ENCODE measurements around the gene COPZ2. TPM values are rescaled to one million over a fixed set of nuclear protein-coding genes. Genes with fewer than 3 reads are reported as not detected.

COPZ2 gene
- total and polyA plus RNA-seq, 10 donors, result 6.0 to 15.0 (median 8.8) TPM

DNA sequence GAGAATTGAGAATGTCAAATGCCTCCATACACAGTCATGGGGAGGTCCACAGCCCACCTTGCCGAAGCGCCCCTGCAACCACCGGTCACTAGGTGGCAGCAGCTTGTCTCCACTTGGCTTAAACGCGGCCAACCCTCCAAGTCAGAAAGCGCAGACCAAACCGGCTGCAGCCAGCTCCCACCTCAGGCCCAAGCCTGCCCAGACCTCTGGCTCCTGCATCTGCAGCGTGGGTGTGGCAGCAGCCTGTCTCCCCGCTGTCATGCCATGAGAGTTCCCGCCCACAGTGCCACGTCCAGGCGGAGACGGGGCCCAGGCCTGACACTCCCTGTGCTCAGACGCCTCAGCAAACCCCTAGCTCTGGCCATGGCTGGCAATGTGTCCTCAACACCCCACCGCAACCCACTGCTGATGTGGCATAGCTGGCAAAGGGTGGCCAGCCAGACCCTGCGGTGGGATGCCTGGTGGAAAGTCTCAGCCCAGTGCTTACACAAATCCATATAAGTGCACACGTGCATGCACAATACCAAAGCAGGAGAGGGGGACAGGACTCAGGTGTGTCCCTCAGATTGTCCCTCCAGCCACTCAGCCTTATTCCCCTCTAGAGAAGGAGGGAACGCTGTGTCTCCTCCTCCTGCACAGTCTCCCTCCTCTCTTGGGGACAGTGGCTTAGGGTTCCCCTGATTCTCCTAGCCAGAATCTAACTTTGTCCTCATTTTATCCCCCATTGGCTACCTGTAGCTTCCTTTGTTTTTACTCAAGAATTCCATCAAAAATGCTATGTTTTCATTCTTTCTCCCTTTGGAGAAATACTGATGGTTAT, 10.9 kb downstream of the COPZ2 start:
- TF ChIP-seq POLR2AphosphoS5 (IDR thresholded peaks at IDR 0.05), result peak; percentile 42 to 63 (median 60)
- TF ChIP-seq, protein P1, sequence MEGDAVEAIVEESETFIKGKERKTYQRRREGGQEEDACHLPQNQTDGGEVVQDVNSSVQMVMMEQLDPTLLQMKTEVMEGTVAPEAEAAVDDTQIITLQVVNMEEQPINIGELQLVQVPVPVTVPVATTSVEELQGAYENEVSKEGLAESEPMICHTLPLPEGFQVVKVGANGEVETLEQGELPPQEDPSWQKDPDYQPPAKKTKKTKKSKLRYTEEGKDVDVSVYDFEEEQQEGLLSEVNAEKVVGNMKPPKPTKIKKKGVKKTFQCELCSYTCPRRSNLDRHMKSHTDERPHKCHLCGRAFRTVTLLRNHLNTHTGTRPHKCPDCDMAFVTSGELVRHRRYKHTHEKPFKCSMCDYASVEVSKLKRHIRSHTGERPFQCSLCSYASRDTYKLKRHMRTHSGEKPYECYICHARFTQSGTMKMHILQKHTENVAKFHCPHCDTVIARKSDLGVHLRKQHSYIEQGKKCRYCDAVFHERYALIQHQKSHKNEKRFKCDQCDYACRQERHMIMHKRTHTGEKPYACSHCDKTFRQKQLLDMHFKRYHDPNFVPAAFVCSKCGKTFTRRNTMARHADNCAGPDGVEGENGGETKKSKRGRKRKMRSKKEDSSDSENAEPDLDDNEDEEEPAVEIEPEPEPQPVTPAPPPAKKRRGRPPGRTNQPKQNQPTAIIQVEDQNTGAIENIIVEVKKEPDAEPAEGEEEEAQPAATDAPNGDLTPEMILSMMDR (IDR thresholded peaks at IDR 0.05 in 8 of 11, conservative IDR thresholded peaks at IDR 0.05 in 3 of 11), result peak; percentile 54 to 90 (median 81)
- TF ChIP-seq POLR2A (IDR thresholded peaks at IDR 0.05), result no peak
- WGBS, 5 donors, result 23 to 37% (median 31%) methylated on average over 16 to 18 of the region's 18 CpGs
- Histone ChIP-seq H3K4me1 (peaks cover 26 to 53% (median 44%) of the 10 kb centered on the region in 6 donors), H3K27ac (no peak overlapping the region), H3K36me3 (no peaks in the 10 kb centered on the region), H3K9me3 (no peaks in the 10 kb centered on the region), H3K4me3 (peak overlapping the region in 1 of 8 donors; percentile 7), H3K27me3 (replicated peaks in 1 of 7) (peaks cover 0 to 33% (median 5%) of the 10 kb centered on the region in 7 donors)
- intact Hi-C loops (cut with DNase I; ENCODE audit: low total_unique reads), result loop anchor here (2.0 kb wide), 1 partner anchor 48 kb away; no protein-coding TSS in a partner anchor
- DNase-seq, result peak; percentile 93

DNA sequence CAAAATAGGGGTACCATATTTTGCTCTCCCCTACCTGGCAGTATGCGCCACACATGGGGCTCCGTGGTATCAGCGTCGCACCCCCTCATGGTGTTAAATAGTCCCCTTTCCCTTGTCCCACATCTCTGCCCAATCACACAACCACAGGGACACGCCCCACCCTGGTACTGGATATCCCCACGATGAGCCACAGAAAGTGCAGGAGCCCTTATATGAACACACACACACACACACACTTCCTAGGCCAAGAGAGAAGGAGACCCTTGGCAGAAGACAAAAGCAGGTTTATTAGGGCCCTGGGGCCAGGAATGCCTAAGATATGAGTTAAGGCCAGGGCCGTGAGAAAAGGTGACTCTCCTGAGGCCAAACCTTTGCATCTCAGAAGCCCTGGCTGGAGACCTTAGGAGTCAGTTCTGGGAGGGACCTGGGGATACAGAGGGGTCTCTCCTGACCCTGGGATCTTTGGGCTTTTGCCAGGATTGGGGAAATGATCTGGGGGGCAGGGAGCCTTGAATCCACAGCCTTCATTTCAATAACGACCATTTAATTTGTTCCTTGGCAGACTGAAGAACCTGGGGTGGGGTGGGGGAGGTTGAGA, 11.6 kb downstream of the COPZ2 start:
- peaks cover 0 to 37% (median 5%) of the 10 kb centered on the region in 7 donors for H3K27me3 ChIP-seq (replicated peaks in 1 of 7)
- H3K9me3 ChIP-seq, result no peaks in the 10 kb centered on the region
- peak overlapping the region in 2 of 8 donors; percentile 35 to 82 for H3K27ac ChIP-seq
- intact Hi-C loops (cut with DNase I; ENCODE audit: low total_unique reads), result loop anchor here (2.0 kb wide), 2 partner anchors 49 to 105 kb away; no protein-coding TSS in a partner anchor
- no peaks in the 10 kb centered on the region for H3K36me3 ChIP-seq
- TF ChIP-seq POLR2AphosphoS5 (IDR thresholded peaks at IDR 0.05), result no peak
- WGBS, 5 donors, result 38 to 52% (median 40%) methylated on average over 8 of the region's 8 CpGs
- H3K4me3 ChIP-seq, result peak overlapping the region in 4 of 8 donors; percentile 38 to 70 (median 54)
- no peak for DNase-seq
- peaks cover 26 to 60% (median 44%) of the 10 kb centered on the region in 6 donors for H3K4me1 ChIP-seq

DNA sequence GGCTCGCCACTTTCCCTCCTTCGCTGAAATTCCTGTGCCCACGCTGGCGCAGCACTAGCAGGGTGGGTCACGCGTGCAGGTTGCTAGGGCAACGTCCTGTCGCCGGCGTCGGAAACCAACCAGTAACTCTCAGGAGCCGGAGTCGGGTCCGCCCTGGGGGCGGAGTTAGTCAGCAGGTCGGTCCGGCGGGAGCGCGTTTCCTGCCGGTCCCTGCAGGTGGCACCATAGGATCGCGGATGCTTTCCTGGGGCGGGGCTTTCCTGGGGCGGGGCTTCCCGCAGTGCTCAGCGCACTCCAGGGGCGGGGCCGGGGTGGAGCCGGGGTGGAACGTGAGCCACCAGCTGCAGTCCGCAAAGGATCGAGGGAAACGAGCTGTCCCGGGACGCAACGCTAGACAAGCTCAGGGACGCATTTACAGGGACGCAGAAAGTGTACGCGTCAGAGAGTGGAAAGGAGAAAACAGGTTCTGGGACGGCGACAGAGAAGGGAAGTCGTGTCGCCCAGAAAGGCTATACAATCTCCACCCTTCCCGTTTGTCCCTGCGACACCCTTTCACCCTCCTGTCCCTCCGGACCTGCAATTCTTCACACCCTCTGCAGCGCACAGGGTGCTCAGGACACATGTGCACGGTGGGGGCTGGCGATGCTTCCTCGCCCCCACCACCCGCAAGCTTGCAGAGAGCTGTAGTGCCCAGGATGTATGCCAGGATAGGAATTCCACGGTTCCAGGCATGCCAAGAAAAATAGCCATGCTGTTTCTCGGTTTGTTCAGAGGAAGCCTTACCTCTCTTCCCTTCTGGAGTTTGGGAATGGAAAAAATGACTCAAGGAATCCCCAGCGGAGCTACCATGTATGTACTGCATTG, 12.3 kb downstream of the COPZ2 start:
- WGBS, 5 donors, result 1 to 2% (median 1%) methylated on average over 50 to 56 of the region's 56 CpGs
- Histone ChIP-seq H3K27me3 (replicated peaks in 1 of 7) (peaks cover 0 to 45% (median 5%) of the 10 kb centered on the region in 7 donors), H3K4me1 (peaks cover 26 to 62% (median 44%) of the 10 kb centered on the region in 6 donors), H3K27ac (peak overlapping the region in 5 of 8 donors; percentile 35 to 82 (median 71)), H3K9me3 (no peaks in the 10 kb centered on the region), H3K4me3 (peak overlapping the region; percentile 33 to 70 (median 50)), H3K36me3 (no peaks in the 10 kb centered on the region)
- TF ChIP-seq POLR2AphosphoS5 (IDR thresholded peaks at IDR 0.05) (peak; percentile 52 to 77 (median 73)), POLR2A (IDR thresholded peaks at IDR 0.05) (no peak)
- TF ChIP-seq, protein P1 (IDR thresholded peaks at IDR 0.05 in 8 of 11, conservative IDR thresholded peaks at IDR 0.05 in 3 of 11), result peak; percentile 87 to 99 (median 95)
- intact Hi-C loops (cut with DNase I; ENCODE audit: low total_unique reads), result loop anchor here (2.0 kb wide), 1 partner anchor 106 kb away; no protein-coding TSS in a partner anchor
- peak; percentile 100 for DNase-seq

Data from spleen (tissue), 11 donors.